NCI-H2196 treated with DMSO at 0.1 percent for 48 hours (cell line): ENCODE measurements around the gene MAP6.
A peak's percentile ranks its signal among the peaks of the same experiment; 100 is the strongest.

Experiments used
- DNase-seq: peaks from one replicate; lab custom pipeline; 2025; ENCODE audit not compliant: unreplicated experiment; lab: John Stamatoyannopoulos, UW

MAP6 gene

GRCh38 chr11:75554258-75555022 is 114.4 kb downstream of the MAP6 start:
- no peak for DNase-seq

- no peak for DNase-seq
Observed at GRCh38 chr11:75553889-75554257, 115.0 kb downstream of the MAP6 start.

- DNase-seq: no peak
Observed at GRCh38 chr11:75553182-75553581, 115.7 kb downstream of the MAP6 start.

- DNase-seq: no peak
Observed at GRCh38 chr11:75549370-75549958, 119.4 kb downstream of the MAP6 start.

GRCh38 chr11:75548595-75549272 is 120.1 kb downstream of the MAP6 start:
- no peak for DNase-seq

GRCh38 chr11:75547617-75548058 is 121.2 kb downstream of the MAP6 start:
- peak; percentile 35 for DNase-seq

GRCh38 chr11:75547177-75547576 is 121.7 kb downstream of the MAP6 start:
- DNase-seq: no peak

GRCh38 chr11:75543806-75544205 is 125.0 kb downstream of the MAP6 start:
- DNase-seq: no peak

- DNase-seq: no peak
Observed at GRCh38 chr11:75542088-75542438, 126.8 kb downstream of the MAP6 start.

GRCh38 chr11:75541193-75542087 is 127.4 kb downstream of the MAP6 start:
- DNase-seq: no peak

GRCh38 chr11:75539459-75540334 is 129.1 kb downstream of the MAP6 start:
- no peak for DNase-seq

GRCh38 chr11:75538150-75538942 is 130.5 kb downstream of the MAP6 start:
- no peak for DNase-seq

- DNase-seq: no peak
Observed at GRCh38 chr11:75537740-75538139, 131.1 kb downstream of the MAP6 start.
